Measurements from ENCODE around the gene PCSK4. TPM values are rescaled to one million over a fixed set of nuclear protein-coding genes. Genes with fewer than 3 reads are reported as not detected.

The PCSK4 gene
- total RNA-seq, 1 experiment from 2014 or later: 9.9 TPM

DNA sequence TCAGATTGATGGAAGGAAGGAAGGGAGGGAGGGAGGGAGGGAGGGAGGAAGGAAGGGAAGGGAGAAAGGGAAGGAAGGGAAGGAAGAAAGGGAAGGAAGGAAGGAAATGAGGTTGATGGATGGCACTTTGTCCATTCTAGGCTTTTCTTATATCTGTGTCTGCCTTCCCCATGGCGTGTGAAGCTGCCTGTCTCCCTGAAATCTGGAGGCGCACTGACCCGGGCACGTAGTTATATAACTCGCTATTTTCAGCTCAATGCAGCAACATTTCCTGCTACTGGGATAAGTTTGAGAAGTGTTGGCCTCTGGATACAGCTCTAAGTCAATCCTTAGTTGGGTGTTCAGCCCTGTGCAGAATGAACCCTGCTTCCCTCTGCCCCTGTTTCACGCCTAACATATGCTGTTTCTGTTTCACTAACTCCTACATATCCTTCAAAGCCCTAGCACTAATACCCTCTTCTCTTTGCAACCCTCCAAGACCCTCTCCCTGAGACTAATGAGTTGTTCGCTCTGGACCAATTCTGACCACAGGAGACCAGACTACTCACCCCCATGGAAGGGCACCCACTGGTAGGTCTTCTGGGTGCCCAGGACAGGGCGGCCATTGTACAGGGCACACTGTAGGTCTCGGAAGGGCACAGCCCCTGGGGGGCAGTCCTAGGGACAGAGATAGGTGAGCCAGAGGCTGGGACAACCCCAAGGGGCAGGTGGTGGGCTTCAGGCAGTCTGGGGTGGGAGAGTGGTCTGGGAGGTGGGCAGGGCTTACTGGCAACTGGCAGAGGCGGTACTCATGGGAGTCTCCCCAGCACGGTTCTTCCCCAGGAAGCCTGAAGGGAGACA is 19.7 kb upstream of the PCSK4 start:
- no TSS peak for BruUV-seq (replicated peaks)
- TF ChIP-seq, protein P1, sequence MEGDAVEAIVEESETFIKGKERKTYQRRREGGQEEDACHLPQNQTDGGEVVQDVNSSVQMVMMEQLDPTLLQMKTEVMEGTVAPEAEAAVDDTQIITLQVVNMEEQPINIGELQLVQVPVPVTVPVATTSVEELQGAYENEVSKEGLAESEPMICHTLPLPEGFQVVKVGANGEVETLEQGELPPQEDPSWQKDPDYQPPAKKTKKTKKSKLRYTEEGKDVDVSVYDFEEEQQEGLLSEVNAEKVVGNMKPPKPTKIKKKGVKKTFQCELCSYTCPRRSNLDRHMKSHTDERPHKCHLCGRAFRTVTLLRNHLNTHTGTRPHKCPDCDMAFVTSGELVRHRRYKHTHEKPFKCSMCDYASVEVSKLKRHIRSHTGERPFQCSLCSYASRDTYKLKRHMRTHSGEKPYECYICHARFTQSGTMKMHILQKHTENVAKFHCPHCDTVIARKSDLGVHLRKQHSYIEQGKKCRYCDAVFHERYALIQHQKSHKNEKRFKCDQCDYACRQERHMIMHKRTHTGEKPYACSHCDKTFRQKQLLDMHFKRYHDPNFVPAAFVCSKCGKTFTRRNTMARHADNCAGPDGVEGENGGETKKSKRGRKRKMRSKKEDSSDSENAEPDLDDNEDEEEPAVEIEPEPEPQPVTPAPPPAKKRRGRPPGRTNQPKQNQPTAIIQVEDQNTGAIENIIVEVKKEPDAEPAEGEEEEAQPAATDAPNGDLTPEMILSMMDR (IDR thresholded peaks at IDR 0.05): no peak
- TF ChIP-seq REST (IDR thresholded peaks at IDR 0.05; ENCODE audit: insufficient read depth in 1 of 2, low read depth in 2 of 2, low read length in 1 of 2) (no peak), TCF7L2 (IDR thresholded peaks at IDR 0.05; ENCODE audit: low read depth, low read length) (no peak), SIN3A (IDR thresholded peaks at IDR 0.05; ENCODE audit: borderline replicate concordance, insufficient read depth, low read depth, low read length) (no peak), POLR2AphosphoS5 (IDR thresholded peaks at IDR 0.05; ENCODE audit: low read depth, low read length) (no peak)
- CTCF ChIA-PET: interaction anchor here (0.7 kb wide), 1 partner anchor 48 kb away, joined by 3 read pairs; no protein-coding TSS in a partner anchor
- intact Hi-C loops (cut with micrococcal nuclease; ENCODE audit: unreplicated experiment) (no loop called here), in situ Hi-C loops (cut with HindIII; ENCODE audit: low pct_unique_long_range_greater_than_20kb, low sequenced_read_pairs) (no loop called here)
- no peak overlapping the region for H3K27ac ChIP-seq (ENCODE audit: low read length)
- peaks cover 2% of the 10 kb centered on the region; the same call in 1 of the 2 replicates for H3K36me3 ChIP-seq (ENCODE audit: control insufficient read depth, insufficient read depth, low read length)
- H3K4me3 ChIP-seq (ENCODE audit: low read depth in 2 of 2, low read length in 2 of 2): no peak overlapping the region
- DNase-seq (ENCODE audit: low read depth, low spot score) (no peak), ATAC-seq (no peak)
- H3K9me3 ChIP-seq (ENCODE audit: control insufficient read depth, insufficient read depth, low read depth, low read length): no peaks in the 10 kb centered on the region
- POLR2A ChIA-PET: no interaction called here
- no peaks in the 10 kb centered on the region for H3K27me3 ChIP-seq (ENCODE audit: control insufficient read depth, insufficient read depth, low read length)
- H3K4me1 ChIP-seq (ENCODE audit: control insufficient read depth, insufficient read depth, low read length): no peaks in the 10 kb centered on the region

GRCh38 chr19:1508507-1508856 is 18.3 kb upstream of the PCSK4 start:
- BruUV-seq (replicated peaks): TSS peak; percentile 61
- no peak for DNase-seq (ENCODE audit: low read depth, low spot score)
- in situ Hi-C loops (cut with HindIII; ENCODE audit: low pct_unique_long_range_greater_than_20kb, low sequenced_read_pairs): no loop called here

More at GRCh38 chr19:1508507-1508856, 18.3 kb upstream of the PCSK4 start:
- no peak for ATAC-seq
- Histone ChIP-seq H3K4me1 (ENCODE audit: control insufficient read depth, insufficient read depth, low read length) (no peaks in the 10 kb centered on the region), H3K4me3 (ENCODE audit: low read depth in 2 of 2, low read length in 2 of 2) (no peak overlapping the region), H3K9me3 (ENCODE audit: control insufficient read depth, insufficient read depth, low read depth, low read length) (no peaks in the 10 kb centered on the region), H3K36me3 (ENCODE audit: control insufficient read depth, insufficient read depth, low read length) (peaks cover 2% of the 10 kb centered on the region; the same call in 1 of the 2 replicates), H3K27ac (ENCODE audit: low read length) (no peak overlapping the region), H3K27me3 (ENCODE audit: control insufficient read depth, insufficient read depth, low read length) (no peaks in the 10 kb centered on the region)
- CTCF ChIA-PET: no interaction called here
- TF ChIP-seq REST (IDR thresholded peaks at IDR 0.05; ENCODE audit: insufficient read depth in 1 of 2, low read depth in 2 of 2, low read length in 1 of 2) (no peak), SIN3A (IDR thresholded peaks at IDR 0.05; ENCODE audit: borderline replicate concordance, insufficient read depth, low read depth, low read length) (no peak), POLR2AphosphoS5 (IDR thresholded peaks at IDR 0.05; ENCODE audit: low read depth, low read length) (no peak), TCF7L2 (IDR thresholded peaks at IDR 0.05; ENCODE audit: low read depth, low read length) (no peak)
- TF ChIP-seq, protein P1 (IDR thresholded peaks at IDR 0.05): no peak
- intact Hi-C loops (cut with micrococcal nuclease; ENCODE audit: unreplicated experiment): no loop called here
- POLR2A ChIA-PET: no interaction called here

Measured in Panc1 (cell line).